K562 (cell line): Measurements from ENCODE around the gene TAF1D.

Experiments
- CAMTA2 ChIP-seq: fragments of 250-450 bp; sonication (Bioruptor Pico); conservative IDR thresholded peaks from 2 replicates; pipeline ENCODE4 v1.5.1; 2022
- CTCF ChIP-seq, 3 experiments: IDR thresholded peaks in 2 of 3; conservative IDR thresholded peaks in 1 of 3; 2 replicates each; pipeline ENCODE4 v1.5.1; 2011 to 2012; ENCODE audit warnings: low read length in 3 of 3, mild to moderate bottlenecking in 3 of 3, control low read depth in 2 of 3, improper control_type of control experiment in 1 of 3, inconsistent platforms in 1 of 3, low read depth in 1 of 3, mixed read lengths in 1 of 3, moderate library complexity in 1 of 3; ENCODE audit not compliant: insufficient read depth in 2 of 3
- HNRNPH1 ChIP-seq: fragments of 200-400 bp; formaldehyde crosslinking; optimal IDR thresholded peaks from 2 replicates; pipeline ENCODE3; 2017; ENCODE audit warnings: low read depth, mild to moderate bottlenecking, low read length, moderate library complexity
- U2AF1 ChIP-seq: fragments of 200-400 bp; formaldehyde crosslinking; optimal IDR thresholded peaks from 2 replicates; pipeline ENCODE3; 2017; ENCODE audit warnings: mild to moderate bottlenecking, low read depth, low read length, moderate library complexity

DNA sequence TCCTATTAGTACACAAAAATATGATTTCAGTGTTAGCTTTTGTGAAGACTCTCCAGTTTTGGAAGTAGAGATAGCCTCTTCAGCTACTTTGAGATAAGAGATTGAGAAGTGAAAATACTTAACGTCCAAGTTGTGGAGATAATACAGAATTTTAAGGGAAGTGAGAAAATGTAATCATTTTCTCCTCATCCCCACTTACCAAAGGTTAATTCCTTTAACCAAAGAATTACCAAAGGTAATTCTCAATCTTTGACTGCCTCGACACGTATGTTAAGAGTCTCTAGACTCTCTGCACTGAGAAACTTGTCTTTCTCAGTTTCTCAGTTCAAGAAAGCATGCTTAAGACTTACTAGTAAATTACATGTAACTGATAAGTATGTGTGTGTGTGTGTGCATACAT lies 15.5 kb upstream of the TAF1D start:
- no peak for TF ChIP-seq CTCF (IDR thresholded peaks at IDR 0.05 in 2 of 3, conservative IDR thresholded peaks at IDR 0.05 in 1 of 3; ENCODE audit: insufficient read depth in 2 of 3, low read depth in 1 of 3, low read length in 3 of 3)
- no peak for TF ChIP-seq CAMTA2 (CRISPR knock-in tag)
- TF ChIP-seq HNRNPH1, result no peak
- TF ChIP-seq U2AF1, result no peak
